HG02763 (cell line): ENCODE measurements around the gene ATP5MK.
A peak's percentile ranks its signal among the peaks of the same experiment; 100 is the strongest.
"Not testable (repeated sequence)": the region's sequence is repeated elsewhere in the genome, so short reads cannot be mapped to it uniquely, and the experiment has no call there.

Experiments
- ATAC-seq: cut with Tn5 transposase; IDR thresholded peaks from one replicate; pipeline ENCODE4 v1.9.1; 2021; ENCODE audit warnings: mild to moderate bottlenecking, moderate library complexity; ENCODE audit not compliant: unreplicated experiment

The ATP5MK gene

DNA sequence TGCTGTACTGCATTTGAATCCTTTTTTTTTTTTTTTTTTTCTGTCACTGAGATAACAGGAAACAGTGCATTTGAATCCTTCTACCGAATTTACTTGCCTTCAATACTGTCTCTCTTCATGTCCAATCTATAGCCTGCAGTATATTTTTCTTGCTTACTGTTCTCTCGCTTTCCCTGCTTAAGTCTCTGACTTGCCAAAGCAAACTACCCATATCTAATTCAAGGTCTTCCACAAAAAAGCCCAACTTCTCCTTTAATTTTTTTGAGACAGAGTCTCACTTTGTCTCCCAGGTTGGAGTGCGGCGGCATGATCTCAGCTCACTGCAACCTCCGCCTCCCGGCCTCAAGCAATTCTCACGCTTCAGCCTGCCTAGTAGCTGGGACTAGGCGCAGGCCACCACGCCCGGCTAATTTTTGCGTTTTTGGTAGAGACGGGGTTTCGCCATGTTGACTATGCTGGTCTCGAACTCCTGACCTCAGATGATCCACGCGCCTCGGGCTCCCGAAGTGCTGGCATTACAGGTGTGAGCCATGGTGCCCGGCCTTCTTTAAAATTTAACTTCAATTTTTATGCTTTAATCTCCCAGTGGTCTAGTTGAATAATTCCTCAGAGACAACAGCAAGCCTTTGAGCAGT, 1.0 kb upstream of the ATP5MK start:
- ATAC-seq: no peak

DNA sequence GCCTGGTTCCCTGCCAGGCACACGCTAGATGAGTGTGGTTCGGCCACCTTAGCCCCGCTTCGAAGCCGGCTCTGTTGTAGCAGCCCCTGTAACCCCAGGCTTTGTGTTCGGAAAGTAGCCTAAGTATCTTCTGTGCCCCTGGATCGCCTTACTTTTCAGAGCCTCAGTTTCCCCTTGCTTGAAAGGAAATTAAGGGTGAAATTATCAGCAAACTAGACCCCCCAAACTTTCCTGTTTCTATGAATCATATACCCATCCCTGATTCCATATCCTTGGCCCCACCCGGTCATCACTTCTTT, 463 bp upstream of the ATP5MK start:
- ATAC-seq: no peak

DNA sequence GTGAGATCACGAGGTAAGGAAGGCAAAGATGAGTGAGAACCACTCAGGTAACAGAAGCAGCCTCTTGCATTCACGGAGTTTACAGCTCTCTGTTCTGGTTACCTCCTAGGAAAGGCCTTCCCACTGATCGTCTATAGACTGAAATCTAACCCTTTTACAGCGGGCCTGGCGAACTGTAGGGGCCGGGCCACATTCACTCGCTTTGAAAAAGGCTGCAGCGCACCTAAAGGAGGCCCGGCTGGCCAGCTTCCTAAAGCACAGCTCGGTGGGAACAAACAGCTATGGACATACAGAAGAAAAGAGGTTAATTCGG, 565 bp downstream of the ATP5MK start:
- no peak for ATAC-seq

DNA sequence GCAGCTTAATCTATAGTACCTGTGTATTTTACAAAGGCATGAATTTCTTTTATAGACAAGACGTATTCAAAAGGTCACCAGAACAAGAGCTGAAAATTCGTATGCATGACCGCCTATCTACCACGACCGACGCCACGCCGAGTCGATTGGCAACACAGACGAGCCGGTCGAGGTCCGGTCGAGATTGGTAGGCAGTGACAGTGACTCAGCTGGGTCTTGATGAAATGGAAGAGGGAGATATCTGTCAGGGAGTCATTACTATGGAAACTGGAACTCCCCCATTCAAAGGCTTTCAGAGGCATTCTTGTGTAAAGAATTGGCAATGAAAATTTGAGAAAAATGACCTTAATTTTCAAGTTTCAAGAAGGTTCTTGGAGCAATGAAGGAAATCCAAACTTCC, 2.1 kb downstream of the ATP5MK start:
- ATAC-seq: no peak

DNA sequence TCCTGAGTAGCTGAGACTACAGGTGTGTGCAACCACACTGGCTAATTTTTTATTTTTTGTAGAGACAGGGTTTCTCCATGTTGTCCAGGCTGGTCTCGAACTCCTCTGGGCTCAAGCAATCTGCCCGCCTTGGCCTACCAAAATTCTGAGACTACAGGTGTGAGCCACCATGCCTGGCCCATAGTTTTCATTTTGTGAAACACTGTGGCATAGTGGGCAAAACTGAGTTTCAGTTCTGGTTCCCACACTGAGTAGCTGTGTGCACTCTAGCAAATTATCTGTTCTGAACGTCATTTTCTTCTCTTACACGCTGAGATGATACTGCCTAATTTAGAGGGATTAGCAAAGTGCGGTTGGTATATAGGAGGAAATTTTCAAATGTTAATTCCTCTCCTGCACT, 13.5 kb downstream of the ATP5MK start:
- ATAC-seq: no peak

DNA sequence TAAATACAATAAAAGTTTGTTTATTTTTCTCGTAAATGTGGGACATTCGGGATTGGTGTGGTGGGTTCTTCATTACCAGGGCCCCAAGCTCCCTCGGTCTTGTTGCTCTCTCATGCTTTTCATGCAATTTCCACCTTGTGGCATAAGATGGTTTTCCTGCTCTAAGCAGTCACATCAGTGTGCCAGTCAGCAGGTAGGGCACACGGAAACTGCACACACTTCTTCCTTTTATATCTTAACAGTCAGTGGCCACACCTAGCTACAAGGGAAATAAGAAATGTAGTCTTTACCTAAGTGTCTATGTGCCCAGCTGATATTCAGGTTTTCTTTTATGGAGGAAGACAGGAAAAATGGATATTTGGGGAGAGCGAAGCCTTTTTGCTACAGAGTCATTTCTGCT, 22.0 kb downstream of the ATP5MK start:
- ATAC-seq: no peak

DNA sequence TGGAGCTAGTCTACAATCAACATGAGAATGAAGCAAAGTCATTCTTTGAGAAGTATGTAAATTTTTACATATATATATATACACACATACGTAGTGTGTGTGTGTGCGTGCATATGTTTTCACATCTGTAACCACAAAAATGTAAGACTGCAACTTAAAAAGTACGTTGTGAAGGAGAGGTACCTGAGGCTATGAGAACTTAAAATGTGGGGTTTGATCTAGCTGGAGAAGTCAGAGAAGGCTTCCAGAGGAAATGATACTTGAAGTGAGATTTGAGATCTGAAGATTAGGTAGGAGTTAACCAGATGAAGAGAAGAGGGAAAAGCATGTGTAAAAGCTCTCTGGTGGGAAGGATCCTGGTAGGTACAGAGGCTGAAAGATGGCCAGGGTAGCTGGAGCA, 22.7 kb downstream of the ATP5MK start:
- no peak for ATAC-seq

DNA sequence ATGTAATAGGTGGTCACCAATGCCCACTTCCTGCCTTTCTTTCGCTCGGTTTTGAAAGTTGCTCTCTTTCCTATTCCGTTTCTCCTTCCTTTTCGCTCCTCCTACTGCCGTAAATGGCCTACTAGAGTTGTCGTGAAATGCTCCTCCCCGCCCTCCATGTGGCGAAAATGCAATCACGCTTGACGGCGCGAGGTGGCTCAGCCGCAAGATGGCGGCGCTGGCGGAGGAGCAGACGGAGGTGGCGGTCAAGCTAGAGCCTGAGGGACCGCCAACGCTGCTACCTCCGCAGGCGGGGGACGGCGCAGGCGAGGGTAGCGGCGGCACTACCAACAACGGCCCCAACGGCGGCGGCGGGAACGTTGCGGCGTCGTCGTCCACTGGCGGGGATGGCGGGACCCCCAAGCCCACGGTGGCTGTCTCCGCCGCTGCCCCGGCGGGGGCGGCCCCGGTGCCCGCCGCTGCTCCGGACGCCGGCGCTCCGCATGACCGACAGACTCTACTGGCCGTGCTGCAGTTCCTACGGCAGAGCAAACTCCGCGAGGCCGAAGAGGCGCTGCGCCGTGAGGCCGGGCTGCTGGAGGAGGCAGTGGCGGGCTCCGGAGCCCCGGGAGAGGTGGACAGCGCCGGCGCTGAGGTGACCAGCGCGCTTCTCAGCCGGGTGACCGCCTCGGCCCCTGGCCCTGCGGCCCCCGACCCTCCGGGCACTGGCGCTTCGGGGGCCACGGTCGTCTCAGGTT, 28.3 kb downstream of the ATP5MK start, which contains the start of gene TAF5:
TAF5 (plus strand) TSS at position 195 of the 737 bp plus-strand sequence; CDS start at position 209, 14 bp downstream.
- ATAC-seq: peak; percentile 58

DNA sequence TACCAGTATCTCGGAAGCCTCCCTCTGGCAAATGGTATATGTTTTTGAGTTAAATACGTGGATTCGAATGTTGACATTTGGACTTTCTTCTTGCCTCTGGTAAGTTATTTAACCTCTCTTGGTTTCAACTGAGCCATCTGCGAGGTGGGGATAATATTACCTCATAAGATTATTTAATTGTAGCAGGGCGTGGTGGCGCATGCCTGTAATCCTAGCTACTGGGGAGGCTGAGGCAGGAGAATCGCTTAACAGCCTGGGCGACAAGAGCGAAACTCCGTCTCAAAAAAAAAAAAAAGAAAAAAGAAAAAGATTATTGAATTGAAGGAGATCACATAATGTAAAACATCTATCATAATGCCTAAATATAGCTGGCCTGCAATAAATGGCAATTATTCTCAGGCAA, 28.9 kb downstream of the ATP5MK start:
- ATAC-seq: no peak

DNA sequence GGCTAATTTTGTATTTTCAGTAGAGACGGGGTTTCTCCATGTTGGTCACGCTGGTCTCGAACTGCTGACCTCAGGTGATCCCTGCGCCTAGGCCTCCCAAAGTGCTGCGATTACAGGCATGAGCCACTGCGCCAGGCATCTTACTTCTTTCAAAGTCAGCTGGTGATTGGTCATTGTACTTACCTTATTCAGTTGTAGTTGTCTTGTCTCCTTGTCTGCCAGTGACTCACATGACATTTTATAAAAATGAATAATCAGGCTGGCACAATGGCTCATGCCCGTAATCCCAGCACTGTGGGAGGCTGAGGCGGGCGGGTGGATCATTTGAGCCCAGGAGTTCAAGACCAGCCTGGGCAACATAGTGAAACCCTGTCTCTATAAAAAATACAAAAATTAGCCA, 35.5 kb downstream of the ATP5MK start:
- ATAC-seq: not testable (repeated sequence)

DNA sequence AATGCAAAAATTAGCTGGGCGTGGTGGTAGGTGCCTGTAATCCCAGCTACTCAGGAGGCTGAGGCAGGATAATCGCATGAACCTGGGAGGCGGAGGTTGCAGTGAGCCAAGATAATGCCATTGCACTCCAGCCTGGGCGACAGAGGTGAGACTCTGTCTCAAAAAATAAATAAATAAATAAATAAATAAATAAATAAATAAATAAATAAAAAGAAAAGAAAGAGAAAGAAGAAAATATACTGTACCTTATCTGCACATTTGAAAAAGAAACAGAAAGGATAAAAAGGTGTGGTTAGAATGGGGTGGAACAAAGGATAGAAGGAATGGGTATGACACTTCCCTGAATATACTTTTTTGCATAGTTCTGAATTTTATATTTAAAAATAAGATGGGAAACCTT, 36.8 kb downstream of the ATP5MK start:
- not testable (repeated sequence) for ATAC-seq

DNA sequence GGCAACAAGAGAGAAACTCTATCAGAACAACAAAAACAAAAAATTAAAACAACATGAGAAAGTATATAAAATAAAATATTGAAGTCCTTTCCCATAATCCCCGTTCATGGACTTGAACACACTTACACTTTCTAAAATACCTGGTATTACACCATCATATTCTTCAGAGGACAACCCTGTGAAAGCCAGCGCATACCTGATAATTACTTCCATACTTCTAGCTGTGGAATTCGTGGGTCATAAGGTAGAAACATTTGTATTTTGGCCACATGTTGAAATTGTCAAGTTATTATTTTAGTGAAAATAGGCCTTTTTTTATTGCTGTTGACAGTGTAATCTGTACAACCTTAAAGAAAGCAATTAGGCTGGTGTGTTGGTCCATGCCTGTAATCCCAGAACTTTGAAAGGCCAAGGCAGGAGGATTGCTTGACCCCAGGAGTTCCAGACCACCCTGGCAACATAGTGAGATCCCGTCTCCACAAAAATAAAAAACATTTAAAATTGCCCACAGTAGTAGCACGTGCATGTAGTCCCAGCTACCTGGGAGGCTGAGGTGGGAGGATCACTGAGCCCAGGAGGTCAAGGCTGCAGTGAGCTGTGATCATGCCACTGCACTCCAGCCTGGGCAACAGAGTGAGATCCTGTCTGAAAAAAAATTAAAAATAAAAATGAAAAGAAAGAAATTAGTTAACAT, 40.2 kb downstream of the ATP5MK start:
- no peak for ATAC-seq

DNA sequence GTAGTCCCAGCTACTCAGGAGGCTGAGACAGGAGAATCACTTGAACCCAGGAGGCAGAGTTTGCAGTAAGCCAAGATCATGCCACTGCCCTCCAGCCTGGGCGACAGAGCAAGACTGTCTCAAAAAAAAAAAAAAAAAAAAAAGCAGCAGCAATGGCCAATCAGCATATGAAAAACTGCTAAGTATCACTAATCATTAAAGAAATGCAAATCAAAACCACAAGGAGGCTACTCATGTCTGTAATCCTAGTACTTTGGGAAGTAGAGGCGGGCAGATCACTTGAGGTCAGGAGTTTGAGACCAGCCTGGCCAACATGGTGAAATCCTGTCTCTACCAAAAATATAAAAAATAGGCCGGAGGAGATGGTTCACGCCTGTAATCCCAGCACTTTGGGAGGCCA, 41.7 kb downstream of the ATP5MK start:
- not testable (repeated sequence) for ATAC-seq

DNA sequence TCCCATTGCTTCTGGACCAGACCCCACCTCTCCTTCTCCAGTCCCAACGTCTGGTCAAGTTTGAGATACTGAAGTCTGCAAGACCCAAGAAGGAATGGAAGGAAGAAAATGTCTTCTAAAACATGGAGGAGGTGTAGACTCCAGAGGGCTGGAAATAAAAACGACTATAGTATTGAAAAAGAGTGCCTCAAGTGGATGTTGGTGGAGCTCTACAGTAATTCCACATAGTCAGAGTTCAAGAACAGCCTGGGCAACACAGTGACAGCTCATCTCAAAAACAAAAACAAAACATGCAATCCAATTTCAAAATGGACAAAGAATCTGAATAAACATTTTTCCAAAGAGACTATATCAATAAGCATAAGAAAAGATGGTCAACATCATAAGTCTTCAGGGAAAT, 43.0 kb downstream of the ATP5MK start:
- ATAC-seq: no peak

DNA sequence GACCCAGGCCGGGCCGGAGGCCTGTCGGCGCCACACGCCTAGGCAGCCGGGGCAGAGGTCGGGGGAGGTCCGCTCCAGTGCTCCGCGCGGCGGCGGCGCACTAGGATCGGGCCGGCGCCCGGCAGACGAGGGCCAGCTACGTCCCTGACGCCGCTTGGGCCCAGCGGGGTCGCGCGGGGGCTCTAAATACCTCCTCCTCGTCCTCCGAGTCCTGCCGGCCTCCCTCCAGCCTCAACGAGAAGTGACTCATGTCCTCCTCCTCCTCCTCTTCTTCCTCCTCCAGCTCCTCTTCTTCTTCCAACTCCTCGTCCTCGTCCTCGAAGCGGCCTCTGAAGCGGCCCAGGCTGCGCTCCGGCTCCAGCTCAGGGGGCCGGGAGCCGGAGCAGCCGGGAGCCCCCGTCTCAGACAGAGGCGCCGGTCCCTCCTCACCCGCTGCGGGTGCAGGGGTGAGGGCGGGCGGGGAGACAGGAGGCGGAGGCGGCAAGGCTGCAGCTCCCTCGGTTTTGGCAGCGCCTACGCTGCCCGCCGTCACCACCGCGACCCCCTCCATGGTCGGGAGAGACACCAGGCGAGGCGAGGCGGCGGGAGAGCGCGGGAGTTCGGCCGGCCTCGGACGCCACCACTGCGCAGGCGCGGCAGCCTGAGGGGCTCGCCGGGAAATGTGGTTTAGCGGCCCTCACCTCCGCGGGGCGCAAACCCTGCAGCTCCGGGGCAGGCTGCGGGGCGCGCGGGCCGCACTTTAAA, 45.6 kb downstream of the ATP5MK start, which contains the start of gene PCGF6:
PCGF6 (minus strand) TSS at position 624 of the 744 bp plus-strand sequence; CDS start at position 550, 74 bp downstream.
- ATAC-seq: peak; percentile 73

DNA sequence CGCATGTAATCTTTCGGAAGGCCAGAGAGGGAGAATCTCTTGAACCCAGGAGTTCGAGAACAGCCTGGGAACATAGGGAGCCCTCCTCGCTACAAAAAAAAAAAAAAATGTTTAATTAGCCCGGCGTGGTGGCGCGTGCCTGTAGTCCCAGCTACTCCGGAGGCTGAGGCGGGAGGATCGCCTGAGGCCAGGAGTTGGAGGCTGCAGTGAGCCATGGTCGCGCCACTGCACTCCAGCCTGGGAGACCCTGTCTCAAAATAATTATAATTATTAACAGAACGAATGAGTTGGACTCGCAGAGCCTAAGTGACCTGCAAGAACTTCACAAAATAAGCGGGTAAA, 46.1 kb downstream of the ATP5MK start:
- no peak for ATAC-seq
